H9 (cell line): Measurements from ENCODE around the gene GBP3. TPM values are rescaled to one million over a fixed set of nuclear protein-coding genes. Genes with fewer than 3 reads are reported as not detected.

Experiments
- DNase-seq: peaks from one replicate; pipeline ENCODE4 v3.0.0-alpha.2; 2017
- H2AFZ ChIP-seq: one replicate; pipeline ENCODE4 v1.6.1; 2013; ENCODE audit warnings: mild to moderate bottlenecking, low read length, control low read depth, moderate library complexity
- H2AK5ac ChIP-seq: 2 replicates; pipeline ENCODE4 v1.6.1; 2013; ENCODE audit warnings: low read length, control low read depth, mixed read lengths; ENCODE audit not compliant: insufficient read length
- H2BK120ac ChIP-seq: one replicate; pipeline ENCODE4 v1.6.1; 2013; ENCODE audit warnings: low read depth, mild to moderate bottlenecking, low read length, control low read depth, inconsistent platforms; ENCODE audit not compliant: poor library complexity, severe bottlenecking
- H2BK12ac ChIP-seq: 2 replicates; pipeline ENCODE4 v1.6.1; 2013; ENCODE audit warnings: low read length, control low read depth, mixed read lengths, low read depth; ENCODE audit not compliant: insufficient read length
- H2BK15ac ChIP-seq: 2 replicates; pipeline ENCODE4 v1.6.1; 2013; ENCODE audit warnings: low read depth, low read length, control low read depth
- H2BK20ac ChIP-seq: one replicate; pipeline ENCODE4 v1.6.1; 2013; ENCODE audit warnings: low read depth, mild to moderate bottlenecking, low read length, control low read depth, inconsistent platforms; ENCODE audit not compliant: poor library complexity, severe bottlenecking
- H2BK5ac ChIP-seq: 2 replicates; pipeline ENCODE4 v1.6.1; 2013; ENCODE audit warnings: low read length, control low read depth, mixed read lengths; ENCODE audit not compliant: insufficient read length
- H3K14ac ChIP-seq: 2 replicates; pipeline ENCODE4 v1.6.1; 2013; ENCODE audit warnings: low read length, control low read depth; ENCODE audit not compliant: insufficient read depth
- H3K18ac ChIP-seq: 2 replicates; pipeline ENCODE4 v1.6.1; 2013; ENCODE audit warnings: low read depth, mild to moderate bottlenecking, mixed read lengths, low read length, control low read depth; ENCODE audit not compliant: insufficient read length
- H3K23ac ChIP-seq: 2 replicates; pipeline ENCODE4 v1.6.1; 2013; ENCODE audit warnings: low read length, control low read depth, mixed read lengths, low read depth; ENCODE audit not compliant: insufficient read length
- H3K23me2 ChIP-seq: 2 replicates; pipeline ENCODE4 v1.6.1; 2013; ENCODE audit warnings: low read depth, mild to moderate bottlenecking, mixed read lengths, low read length, control low read depth; ENCODE audit not compliant: insufficient read length, poor library complexity, severe bottlenecking
- H3K27ac ChIP-seq: 2 replicates; pipeline ENCODE4 v1.5.1; 2013; ENCODE audit warnings: low read length, control low read depth, mixed read lengths, low read depth; ENCODE audit not compliant: insufficient read length
- H3K27me3 ChIP-seq: 2 replicates; pipeline ENCODE4 v1.6.1; 2013; ENCODE audit warnings: low read length, control low read depth, inconsistent platforms; ENCODE audit not compliant: insufficient read depth
- H3K4ac ChIP-seq: 2 replicates; pipeline ENCODE4 v1.6.1; 2013; ENCODE audit warnings: low read depth, mild to moderate bottlenecking, control low read depth, inconsistent platforms, low read length, moderate library complexity
- H3K4me1 ChIP-seq: 2 replicates; pipeline ENCODE4 v1.6.1; 2013; ENCODE audit warnings: low read length, control low read depth, inconsistent platforms; ENCODE audit not compliant: insufficient read depth
- H3K4me2 ChIP-seq: 2 replicates; pipeline ENCODE4 v1.6.1; 2013; ENCODE audit warnings: low read length, control low read depth, mixed read lengths; ENCODE audit not compliant: insufficient read length, insufficient read depth
- H3K56ac ChIP-seq: 2 replicates; pipeline ENCODE4 v1.6.1; 2013; ENCODE audit warnings: low read depth, mild to moderate bottlenecking, mixed read lengths, low read length, control low read depth; ENCODE audit not compliant: insufficient read length
- H3K79me1 ChIP-seq: 2 replicates; pipeline ENCODE4 v1.6.1; 2013; ENCODE audit warnings: low read depth, mild to moderate bottlenecking, moderate library complexity, low read length, control low read depth, inconsistent platforms; ENCODE audit not compliant: insufficient read depth, poor library complexity, severe bottlenecking
- H3K79me2 ChIP-seq: 2 replicates; pipeline ENCODE4 v1.6.1; 2013; ENCODE audit warnings: low read length, control low read depth, inconsistent platforms; ENCODE audit not compliant: insufficient read depth
- H3K9ac ChIP-seq: 2 replicates; pipeline ENCODE4 v1.6.1; 2013; ENCODE audit warnings: low read length, control low read depth, mixed read lengths; ENCODE audit not compliant: insufficient read length; ENCODE audit errors: extremely low read depth
- H3K9me3 ChIP-seq: one replicate; pipeline ENCODE4 v1.6.1; 2013; ENCODE audit warnings: low read depth, low read length, inconsistent platforms; ENCODE audit not compliant: control insufficient read depth
- H3T11ph ChIP-seq: one replicate; pipeline ENCODE4 v1.6.1; 2013; ENCODE audit warnings: mild to moderate bottlenecking, low read length, control low read depth, inconsistent platforms
- H4K20me1 ChIP-seq: one replicate; pipeline ENCODE4 v1.6.1; 2013; ENCODE audit not compliant: control insufficient read depth, insufficient read length, insufficient read depth
- H4K5ac ChIP-seq: 2 replicates; pipeline ENCODE4 v1.6.1; 2013; ENCODE audit warnings: low read depth, mild to moderate bottlenecking, mixed read lengths, low read length, control low read depth; ENCODE audit not compliant: insufficient read length
- H4K8ac ChIP-seq: replicated peaks from 2 replicates; pipeline ENCODE4 v1.6.1; 2013; ENCODE audit warnings: low read length, control low read depth, mixed read lengths, low read depth; ENCODE audit not compliant: insufficient read length
- H4K91ac ChIP-seq: 2 replicates; pipeline ENCODE4 v1.6.1; 2013; ENCODE audit warnings: low read depth, mild to moderate bottlenecking, moderate library complexity, mixed read lengths, low read length, control low read depth; ENCODE audit not compliant: insufficient read length
- H3K27ac Mint-ChIP-seq, 3 experiments: 2 replicates in 2 of 3; 3 replicates in 1 of 3; pipeline ENCODE4 v1.8.0; 2020 to 2021; ENCODE audit warnings: mixed read lengths in 3 of 3, mild to moderate bottlenecking in 1 of 3, moderate library complexity in 1 of 3
- H3K27me3 Mint-ChIP-seq: 2 replicates; pipeline ENCODE4 v1.8.0; 2021; ENCODE audit warnings: low read depth, mild to moderate bottlenecking, moderate library complexity, mixed read lengths
- H3K36me3 Mint-ChIP-seq, 3 experiments: 2 replicates in 2 of 3; 3 replicates in 1 of 3; pipeline ENCODE4 v1.8.0; 2020 to 2021; ENCODE audit warnings: low read depth in 3 of 3, mixed read lengths in 3 of 3; ENCODE audit not compliant: insufficient read depth in 1 of 3
- H3K4me1 Mint-ChIP-seq, 2 experiments: 2 replicates each; pipeline ENCODE4 v1.8.0; 2020; ENCODE audit warnings: mixed read lengths in 2 of 2
- H3K4me3 Mint-ChIP-seq, 2 experiments: 2 replicates in 1 of 2; 3 replicates in 1 of 2; pipeline ENCODE4 v1.8.0; 2020 to 2021; ENCODE audit warnings: mild to moderate bottlenecking in 2 of 2, mixed read lengths in 2 of 2, moderate library complexity in 1 of 2
- H3K9me3 Mint-ChIP-seq, 2 experiments: 2 replicates in 1 of 2; 3 replicates in 1 of 2; pipeline ENCODE4 v1.8.0; 2020; ENCODE audit warnings: mild to moderate bottlenecking in 2 of 2, mixed read lengths in 2 of 2, moderate library complexity in 1 of 2
- CTCF ChIP-seq: fragments of 200-600 bp; sonication (generic); conservative IDR thresholded peaks from 3 replicates; pipeline ENCODE4 v1.8.0; 2021; ENCODE audit warnings: antibody characterized with exemption, mild to moderate bottlenecking
- WGBS: extraction: QIAGEN DNeasy Blood & Tissue Kit; methylation state at CpG from one replicate; pipeline ENCODE4 v1.1.7; 2013; ENCODE audit warnings: missing lambda C conversion rate, low lambda C conversion rate, mixed read lengths; ENCODE audit not compliant: insufficient read length; ENCODE audit errors: extremely low coverage; 5-methylcytosine and 5-hydroxymethylcytosine counted together
- total RNA-seq: library from RNA; stranded (reverse); gene quantifications from 2 replicates; pipeline ENCODE4 v1.2.1, GENCODE V29; 2021

GBP3 gene
- total RNA-seq, 1 experiment from 2014 or later, result not detected

- Histone ChIP-seq H4K91ac (no peak overlapping the region), H2BK120ac (no peak overlapping the region), H3K14ac (no peak overlapping the region), H4K8ac (no peak overlapping the region), H4K5ac (no peak overlapping the region), H3T11ph (no peak overlapping the region), H2BK12ac (no peak overlapping the region), H2BK15ac (no peak overlapping the region), H2BK5ac (no peak overlapping the region), H3K23ac (no peak overlapping the region), H3K23me2 (no peaks in the 10 kb centered on the region), H3K18ac (no peak overlapping the region), H2BK20ac (no peak overlapping the region), H4K20me1 (no peaks in the 10 kb centered on the region), H3K9ac (no peak overlapping the region), H3K27ac (no peak overlapping the region), H3K56ac (no peak overlapping the region), H2AK5ac (no peak overlapping the region), H3K4ac (no peak overlapping the region), H3K79me2 (no peaks in the 10 kb centered on the region), H3K9me3 (no peaks in the 10 kb centered on the region), H3K79me1 (no peaks in the 10 kb centered on the region), H3K4me2 (no peak overlapping the region), H3K27me3 (no peaks in the 10 kb centered on the region), H3K4me1 (no peaks in the 10 kb centered on the region), H2AFZ (no peak overlapping the region)
- WGBS, result no CpG with 5 or more reads among the region's 3 CpGs
- no peaks in the 10 kb centered on the region for H3K36me3 Mint-ChIP-seq
- H3K27me3 Mint-ChIP-seq, result no peaks in the 10 kb centered on the region; the same call in 1 of the 2 replicates
- H3K9me3 Mint-ChIP-seq, result no peaks in the 10 kb centered on the region
- H3K4me3 Mint-ChIP-seq, result no peak overlapping the region
- no peak for DNase-seq
- no peak overlapping the region for H3K27ac Mint-ChIP-seq
- TF ChIP-seq CTCF, result no peak
- H3K4me1 Mint-ChIP-seq, result no peaks in the 10 kb centered on the region; a peak in 1 of 4 replicates
Measured at GRCh38 chr1:89063094-89063493, 40.4 kb upstream of the GBP3 start.
